OCI-LY1 (cell line): ENCODE results near the gene HRAS.
A peak's percentile ranks its signal among the peaks of the same experiment; 100 is the strongest.

Source experiments
- H2AFZ ChIP-seq: fragments of 200-600 bp; sonication (generic), shearing (Covaris generic); 2 replicates; pipeline ENCODE4 v1.6.0; 2014; ENCODE audit warnings: antibody characterized with exemption, mild to moderate bottlenecking, low read length
- H3F3A ChIP-seq: fragments of 200-600 bp; sonication (generic), shearing (Covaris generic); 2 replicates; pipeline ENCODE4 v1.6.0; 2014; ENCODE audit warnings: mild to moderate bottlenecking, antibody characterized with exemption, low read length, moderate library complexity; ENCODE audit not compliant: insufficient read depth
- H3K27ac ChIP-seq: fragments of 200-600 bp; sonication (generic); 2 replicates; pipeline ENCODE4 v1.5.1; 2014; ENCODE audit warnings: low read length, mixed run types, mild to moderate bottlenecking, low read depth; ENCODE audit not compliant: poor library complexity, severe bottlenecking
- H3K27me3 ChIP-seq: fragments of 200-600 bp; sonication (generic); 2 replicates; pipeline ENCODE4 v1.6.0; 2014; ENCODE audit warnings: antibody characterized with exemption, mild to moderate bottlenecking, low read length, moderate library complexity; ENCODE audit not compliant: insufficient read depth
- H3K36me3 ChIP-seq: fragments of 200-600 bp; sonication (generic); 2 replicates; pipeline ENCODE4 v1.6.1; 2014; ENCODE audit warnings: mild to moderate bottlenecking, antibody characterized with exemption, low read length, moderate library complexity, mixed read lengths; ENCODE audit not compliant: insufficient read depth
- H3K4me1 ChIP-seq: fragments of 200-600 bp; sonication (generic); 2 replicates; pipeline ENCODE4 v1.5.1; 2014; ENCODE audit warnings: mild to moderate bottlenecking, low read length, moderate library complexity; ENCODE audit not compliant: insufficient read depth, severe bottlenecking
- H3K4me2 ChIP-seq: fragments of 200-600 bp; sonication (generic), shearing (Covaris generic); 2 replicates; pipeline ENCODE4 v1.6.1; 2014; ENCODE audit warnings: low read length
- H3K4me3 ChIP-seq: fragments of 200-600 bp; sonication (generic); 2 replicates; pipeline ENCODE4 v1.5.1; 2014; ENCODE audit warnings: low read length, low read depth, mild to moderate bottlenecking, mixed read lengths; ENCODE audit not compliant: poor library complexity, severe bottlenecking
- H3K79me2 ChIP-seq: fragments of 200-600 bp; shearing (Covaris generic); 2 replicates; pipeline ENCODE4 v1.6.1; 2016; ENCODE audit warnings: mixed run types, low read length, mixed read lengths; ENCODE audit not compliant: insufficient read depth
- H3K9ac ChIP-seq: fragments of 200-600 bp; sonication (generic), shearing (Covaris generic); 2 replicates; pipeline ENCODE4 v1.6.1; 2014; ENCODE audit warnings: mild to moderate bottlenecking, low read length, mixed read lengths
- H3K9me2 ChIP-seq: fragments of 200-600 bp; sonication (generic), shearing (Covaris generic); 2 replicates; pipeline ENCODE4 v1.6.1; 2014; ENCODE audit warnings: low read depth, mild to moderate bottlenecking, low read length, mixed read lengths
- H3K9me3 ChIP-seq: fragments of 200-600 bp; shearing (Covaris generic); 2 replicates; pipeline ENCODE4 v1.6.1; 2014; ENCODE audit warnings: low read length, mixed read lengths
- H4K20me1 ChIP-seq: fragments of 200-600 bp; sonication (generic), shearing (Covaris generic); 2 replicates; pipeline ENCODE4 v1.6.0; 2016; ENCODE audit warnings: mild to moderate bottlenecking, low read length; ENCODE audit not compliant: insufficient read depth
- EZH2 ChIP-seq: fragments of 200-600 bp; sonication (generic), shearing (Covaris generic); IDR thresholded peaks from 2 replicates; pipeline ENCODE4 v1.8.0; 2017; ENCODE audit warnings: borderline replicate concordance, mixed run types, mild to moderate bottlenecking, antibody characterized with exemption, low read length, moderate library complexity, mixed read lengths
- TF ChIP-seq, protein P1 (sequence below): fragments of 200-600 bp; sonication (generic), shearing (Covaris generic); IDR thresholded peaks from 2 replicates; pipeline ENCODE4 v1.5.1; 2017; ENCODE audit warnings: mild to moderate bottlenecking, antibody characterized with exemption, low read length, moderate library complexity, mixed read lengths

The HRAS gene

DNA sequence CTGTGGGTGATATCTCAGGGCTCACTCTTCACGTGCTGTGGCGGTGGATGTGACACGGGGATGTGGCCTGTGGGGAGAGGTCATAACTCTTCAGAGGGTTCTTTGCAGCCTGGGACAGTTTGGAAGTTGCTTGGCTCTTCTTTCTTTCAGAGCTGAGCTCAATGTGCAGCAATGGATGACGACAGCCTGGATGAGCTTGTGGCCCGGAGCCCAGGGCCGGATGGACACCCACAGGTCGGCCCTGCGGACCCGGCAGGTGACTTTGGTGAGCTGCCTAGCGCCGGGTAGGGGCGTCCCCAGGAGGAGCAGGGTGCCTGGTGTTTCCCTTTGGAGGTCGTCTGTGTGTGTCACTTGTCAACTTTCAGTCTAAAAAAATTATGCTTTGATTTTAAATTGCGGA lies 46.0 kb upstream of the HRAS start:
- no peak for TF ChIP-seq EZH2
- TF ChIP-seq, protein P1, sequence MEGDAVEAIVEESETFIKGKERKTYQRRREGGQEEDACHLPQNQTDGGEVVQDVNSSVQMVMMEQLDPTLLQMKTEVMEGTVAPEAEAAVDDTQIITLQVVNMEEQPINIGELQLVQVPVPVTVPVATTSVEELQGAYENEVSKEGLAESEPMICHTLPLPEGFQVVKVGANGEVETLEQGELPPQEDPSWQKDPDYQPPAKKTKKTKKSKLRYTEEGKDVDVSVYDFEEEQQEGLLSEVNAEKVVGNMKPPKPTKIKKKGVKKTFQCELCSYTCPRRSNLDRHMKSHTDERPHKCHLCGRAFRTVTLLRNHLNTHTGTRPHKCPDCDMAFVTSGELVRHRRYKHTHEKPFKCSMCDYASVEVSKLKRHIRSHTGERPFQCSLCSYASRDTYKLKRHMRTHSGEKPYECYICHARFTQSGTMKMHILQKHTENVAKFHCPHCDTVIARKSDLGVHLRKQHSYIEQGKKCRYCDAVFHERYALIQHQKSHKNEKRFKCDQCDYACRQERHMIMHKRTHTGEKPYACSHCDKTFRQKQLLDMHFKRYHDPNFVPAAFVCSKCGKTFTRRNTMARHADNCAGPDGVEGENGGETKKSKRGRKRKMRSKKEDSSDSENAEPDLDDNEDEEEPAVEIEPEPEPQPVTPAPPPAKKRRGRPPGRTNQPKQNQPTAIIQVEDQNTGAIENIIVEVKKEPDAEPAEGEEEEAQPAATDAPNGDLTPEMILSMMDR: no peak
- Histone ChIP-seq H4K20me1 (no peaks in the 10 kb centered on the region), H2AFZ (no peak overlapping the region), H3K9me2 (no peaks in the 10 kb centered on the region), H3K27me3 (no peaks in the 10 kb centered on the region), H3K4me3 (no peak overlapping the region), H3K9ac (no peak overlapping the region; the same call in 1 of the 2 replicates), H3K36me3 (peaks cover 34% of the 10 kb centered on the region), H3K79me2 (peaks cover 50% of the 10 kb centered on the region), H3K4me1 (peaks cover 30% of the 10 kb centered on the region), H3K27ac (no peak overlapping the region), H3K4me2 (no peak overlapping the region), H3F3A (no peaks in the 10 kb centered on the region), H3K9me3 (no peaks in the 10 kb centered on the region)

DNA sequence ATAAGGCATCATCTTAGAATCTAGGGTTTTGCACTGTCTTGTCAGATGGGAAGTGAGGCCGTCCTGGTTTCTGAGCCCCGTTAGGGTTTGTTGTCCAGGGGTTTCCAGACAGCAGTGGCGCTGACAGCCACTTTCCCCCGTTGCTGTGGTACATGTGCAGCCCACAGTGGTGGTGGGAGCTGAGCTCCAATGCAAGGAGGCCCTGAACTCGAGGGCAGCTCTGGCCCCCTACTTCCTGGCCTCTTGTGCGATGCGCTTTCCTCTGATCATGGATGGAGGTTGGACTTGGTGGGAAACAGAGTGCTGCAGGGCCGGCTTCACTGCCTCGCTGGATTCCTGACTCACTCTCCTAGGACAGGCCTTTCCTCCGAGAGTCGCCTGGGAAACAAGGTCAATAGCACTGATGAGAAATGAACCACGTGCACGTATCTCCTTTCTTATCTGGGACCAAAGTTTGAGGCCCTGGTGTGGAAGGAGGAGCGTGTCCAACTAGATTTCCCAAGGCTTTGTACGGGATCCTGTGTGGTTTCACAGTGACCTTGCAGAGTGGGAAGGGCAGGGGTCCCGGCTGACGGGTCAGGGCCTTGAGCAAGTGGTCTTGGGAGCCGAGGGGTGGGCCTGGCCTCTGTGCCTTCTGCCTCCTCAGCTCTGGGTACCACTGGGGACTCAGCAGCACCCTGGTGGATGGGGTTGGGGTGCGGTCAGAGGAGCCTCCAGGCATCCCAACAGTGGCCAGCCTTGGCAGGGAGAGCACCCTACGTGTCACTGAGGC lies 44.6 kb upstream of the HRAS start:
- Histone ChIP-seq H3F3A (no peaks in the 10 kb centered on the region), H3K27ac (no peak overlapping the region), H3K4me2 (no peak overlapping the region; the same call in 1 of the 2 replicates), H3K36me3 (peaks cover 30% of the 10 kb centered on the region), H3K9me3 (no peaks in the 10 kb centered on the region), H3K4me1 (peaks cover 36% of the 10 kb centered on the region), H3K27me3 (no peaks in the 10 kb centered on the region), H3K9me2 (no peaks in the 10 kb centered on the region), H2AFZ (no peak overlapping the region), H3K9ac (no peak overlapping the region), H3K4me3 (no peak overlapping the region), H4K20me1 (no peaks in the 10 kb centered on the region), H3K79me2 (peaks cover 50% of the 10 kb centered on the region)
- TF ChIP-seq, protein P1: no peak
- no peak for TF ChIP-seq EZH2

DNA sequence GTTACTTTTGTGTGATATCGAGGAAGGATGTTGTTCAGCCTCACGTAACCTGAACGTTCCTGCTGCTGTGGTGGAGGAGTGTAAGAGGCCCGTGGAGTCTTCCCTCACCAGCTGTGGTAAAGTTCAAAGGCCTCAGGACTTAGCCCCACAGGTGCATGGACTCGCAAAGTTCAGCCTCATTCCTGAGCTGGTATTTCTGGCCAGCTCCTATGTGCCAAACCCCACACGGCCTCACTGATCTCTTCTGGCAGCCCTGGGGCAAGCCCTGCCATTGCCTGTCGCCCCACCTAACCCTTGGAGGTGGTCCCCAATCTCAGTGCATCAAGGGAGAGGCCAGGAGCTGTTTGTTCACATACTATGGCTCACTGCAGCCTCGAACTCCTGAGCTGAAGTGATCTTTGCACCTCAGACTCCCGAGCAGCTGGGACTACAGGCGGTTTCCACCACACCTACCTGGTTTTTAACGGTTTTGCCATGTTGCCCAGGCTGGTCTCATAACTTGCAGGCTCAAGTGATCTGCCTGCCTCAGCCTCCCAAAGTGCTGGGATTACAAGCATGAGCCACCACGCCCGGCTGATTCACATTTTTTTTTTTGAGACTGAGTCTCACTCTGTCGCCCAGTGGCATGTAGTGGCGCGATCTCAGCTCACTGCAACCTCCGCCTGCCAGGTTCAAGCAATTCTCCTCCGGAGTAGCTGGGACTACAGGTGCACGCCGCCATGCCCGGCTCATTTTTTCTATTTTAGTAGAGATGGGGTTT lies 43.1 kb upstream of the HRAS start:
- Histone ChIP-seq H3K4me2 (peak overlapping the region; percentile 93), H4K20me1 (no peaks in the 10 kb centered on the region), H3K79me2 (peaks cover 50% of the 10 kb centered on the region), H3K4me1 (peaks cover 47% of the 10 kb centered on the region), H3K9me3 (no peaks in the 10 kb centered on the region), H3K4me3 (peak overlapping the region; percentile 99), H3F3A (no peaks in the 10 kb centered on the region), H3K9me2 (no peaks in the 10 kb centered on the region), H3K36me3 (peaks cover 19% of the 10 kb centered on the region), H3K27ac (peak overlapping the region; percentile 55), H2AFZ (no peak overlapping the region), H3K27me3 (no peaks in the 10 kb centered on the region), H3K9ac (peak overlapping the region; percentile 99; the same call in 1 of the 2 replicates)
- TF ChIP-seq, protein P1: no peak
- no peak for TF ChIP-seq EZH2
